KOPT-K1 (cell line): ENCODE results near the gene TNFRSF1A.

Source experiments
- H3K27ac ChIP-seq: fragments of 200-600 bp; sonication (generic); 2 replicates; pipeline ENCODE4 v1.5.1; 2016; ENCODE audit warnings: antibody characterized with exemption, mild to moderate bottlenecking, low read depth, low read length; ENCODE audit not compliant: poor library complexity, severe bottlenecking
- H3K36me3 ChIP-seq: fragments of 200-600 bp; sonication (generic); 2 replicates; pipeline ENCODE4 v1.5.1; 2017; ENCODE audit warnings: antibody characterized with exemption, mild to moderate bottlenecking, low read length, moderate library complexity; ENCODE audit not compliant: insufficient read depth
- H3K9me3 ChIP-seq: fragments of 200-600 bp; sonication (generic); 2 replicates; pipeline ENCODE4 v1.5.1; 2017; ENCODE audit warnings: antibody characterized with exemption, low read length, mild to moderate bottlenecking; ENCODE audit not compliant: insufficient read depth, poor library complexity, severe bottlenecking

Gene TNFRSF1A

DNA sequence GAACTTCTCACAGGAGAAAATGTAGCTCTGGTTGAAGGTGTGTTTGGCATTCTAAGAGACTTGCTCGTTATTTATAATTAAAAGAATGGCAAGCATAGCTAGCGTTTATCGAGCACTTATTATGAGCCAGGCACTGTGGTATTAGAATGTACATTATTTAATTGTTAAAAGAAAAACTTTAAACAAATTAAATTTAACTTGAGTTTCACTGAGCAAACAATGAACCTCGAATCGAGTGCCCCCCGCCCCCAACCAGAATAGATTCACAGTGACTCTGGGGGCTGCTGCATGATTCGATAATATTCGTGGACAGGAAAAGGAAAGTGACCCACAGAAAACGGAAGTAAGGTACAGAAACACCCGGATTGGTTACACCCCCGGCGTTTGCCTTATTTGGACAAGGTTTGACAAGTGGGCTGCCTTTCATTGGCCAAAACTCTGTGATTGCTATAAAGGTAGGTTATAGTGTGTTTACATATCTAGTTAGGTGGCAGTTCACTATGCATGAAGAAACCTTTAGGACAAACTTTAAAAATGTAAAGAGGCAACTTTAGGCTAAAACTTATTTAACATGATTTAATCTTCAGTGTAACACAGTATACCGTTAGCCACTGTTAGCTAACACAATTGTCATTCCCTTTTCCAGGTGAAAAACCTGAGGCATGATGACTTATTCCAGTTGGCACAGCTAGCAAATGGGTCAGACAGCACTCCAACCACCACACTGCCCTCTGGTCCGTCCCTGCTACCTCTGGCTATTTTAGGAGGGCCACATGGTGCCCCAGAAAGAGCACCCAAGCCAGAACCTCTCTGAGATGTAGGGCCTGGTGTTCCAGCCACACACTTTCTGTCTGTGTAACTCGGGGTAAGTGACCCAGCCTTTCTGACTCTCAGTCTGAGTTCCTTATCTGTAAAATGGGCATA, 26.4 kb upstream of the TNFRSF1A start:
- no peaks in the 10 kb centered on the region for H3K36me3 ChIP-seq
- no peaks in the 10 kb centered on the region for H3K9me3 ChIP-seq
- H3K27ac ChIP-seq = peak overlapping the region; percentile 20

DNA sequence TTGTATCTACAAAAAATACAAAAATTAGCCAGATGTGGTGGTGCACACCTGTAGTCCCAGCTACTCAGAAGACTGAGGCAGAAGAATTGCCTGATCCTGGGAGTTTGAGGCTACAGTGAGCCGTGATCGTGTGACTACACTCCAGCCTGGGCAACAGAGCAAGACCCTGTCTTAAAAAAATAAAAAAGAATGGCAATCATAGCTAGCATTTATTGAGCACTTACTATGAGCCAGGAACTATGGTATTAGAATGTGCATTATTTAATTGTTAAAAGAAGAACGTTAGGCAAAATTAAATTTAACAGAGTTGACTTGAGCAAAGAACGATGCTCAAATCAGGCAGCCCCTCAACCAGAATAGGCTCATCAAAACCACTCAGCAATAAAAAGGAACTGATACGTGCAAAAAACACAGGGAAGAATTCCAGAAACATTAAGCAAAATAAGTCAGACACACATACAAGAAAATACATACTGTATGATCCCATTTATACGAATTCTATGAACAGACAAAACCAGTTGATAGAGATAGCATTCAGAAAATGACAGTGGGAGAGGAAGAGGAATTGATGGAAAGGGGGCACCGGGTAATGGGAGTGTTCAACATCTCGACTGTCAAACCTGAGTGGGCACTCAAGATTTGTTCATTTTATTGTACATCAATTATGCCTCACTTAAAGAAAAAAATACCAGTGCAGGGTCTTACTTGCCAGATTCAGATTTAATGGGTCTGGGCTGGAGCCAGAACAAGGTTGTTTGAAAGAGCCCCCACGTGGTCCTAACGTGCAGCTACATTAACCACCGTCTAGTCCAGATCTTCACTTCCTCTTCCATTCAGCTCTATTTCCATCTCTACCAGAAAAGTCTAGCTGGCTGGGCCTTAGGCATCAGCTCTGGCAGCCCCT, 25.4 kb upstream of the TNFRSF1A start:
- Histone ChIP-seq H3K9me3 (no peaks in the 10 kb centered on the region), H3K27ac (peak overlapping the region; percentile 2), H3K36me3 (no peaks in the 10 kb centered on the region)

DNA sequence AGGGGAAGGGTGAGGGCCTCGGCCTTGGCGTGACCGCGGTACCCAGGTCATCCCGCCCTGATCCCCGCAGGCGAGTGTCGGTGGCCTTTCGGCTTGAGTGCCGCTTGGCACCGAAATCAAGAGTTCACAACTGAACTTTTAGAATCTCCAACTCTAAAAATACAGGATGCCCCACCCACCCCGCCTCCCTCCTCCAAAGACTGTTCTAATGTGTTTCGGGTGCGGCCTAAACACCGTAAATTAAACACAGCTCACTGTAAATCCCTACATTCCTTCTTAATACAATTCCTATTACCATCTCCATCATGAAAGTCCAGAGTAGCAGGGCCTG, 22.1 kb upstream of the TNFRSF1A start:
- no peaks in the 10 kb centered on the region for H3K9me3 ChIP-seq
- H3K36me3 ChIP-seq = no peaks in the 10 kb centered on the region
- no peak overlapping the region for H3K27ac ChIP-seq

DNA sequence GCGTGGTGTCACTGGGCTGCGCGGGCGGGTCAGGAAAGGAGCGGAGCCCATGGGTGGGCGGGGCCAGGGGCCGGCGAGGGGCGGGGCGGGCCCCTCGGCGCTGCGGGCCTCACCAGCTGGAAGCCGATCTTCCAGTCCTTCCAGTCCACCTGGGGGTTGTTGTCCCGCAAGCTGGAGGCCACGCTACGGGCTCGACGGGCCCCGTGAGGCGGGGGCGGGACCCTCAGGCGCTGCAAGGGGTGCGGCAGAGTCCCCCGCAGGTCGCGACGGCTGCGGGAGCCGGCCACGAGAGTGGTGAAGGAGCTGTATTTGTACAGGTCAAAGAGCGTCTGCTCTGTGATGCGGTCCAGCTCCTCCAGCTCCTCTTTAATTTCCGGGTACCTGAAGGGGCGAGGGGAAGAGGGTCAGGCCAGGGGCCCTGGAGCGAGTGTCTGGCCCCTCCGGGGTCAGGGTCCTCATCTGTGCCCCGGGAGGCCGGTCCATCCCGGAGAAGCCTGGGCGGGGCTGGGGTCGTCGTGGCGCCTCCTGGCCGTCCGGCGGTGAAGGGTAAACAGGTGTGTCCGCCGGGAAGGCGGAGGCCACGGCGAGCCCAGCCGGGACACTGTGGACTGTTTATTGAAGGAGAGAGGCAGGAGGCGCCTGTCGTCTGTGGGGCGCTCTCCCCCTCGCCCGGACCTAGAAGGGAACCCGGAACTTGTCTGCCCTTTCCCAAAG, 21.6 kb upstream of the TNFRSF1A start:
- H3K36me3 ChIP-seq = no peaks in the 10 kb centered on the region

DNA sequence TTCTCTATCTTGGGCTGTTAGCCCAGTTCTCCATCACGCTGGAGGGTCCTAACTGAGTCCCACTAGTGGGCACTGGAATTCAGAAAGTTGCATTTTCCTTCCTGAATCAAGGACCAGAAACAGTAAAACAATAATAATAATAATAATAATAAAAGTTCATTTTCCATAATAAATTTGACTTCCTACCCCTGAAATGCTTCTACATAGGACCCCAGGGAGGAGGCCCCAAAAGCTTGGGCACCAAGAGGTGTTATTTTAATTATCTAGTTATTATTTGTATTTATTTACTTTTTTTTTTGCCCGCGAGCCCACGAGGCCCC, 21.1 kb upstream of the TNFRSF1A start:
- Histone ChIP-seq H3K9me3 (no peaks in the 10 kb centered on the region), H3K36me3 (no peaks in the 10 kb centered on the region), H3K27ac (no peak overlapping the region)

More for the DNA sequence above, 21.6 kb upstream of the TNFRSF1A start:
- H3K27ac ChIP-seq = no peak overlapping the region
- no peaks in the 10 kb centered on the region for H3K9me3 ChIP-seq

DNA sequence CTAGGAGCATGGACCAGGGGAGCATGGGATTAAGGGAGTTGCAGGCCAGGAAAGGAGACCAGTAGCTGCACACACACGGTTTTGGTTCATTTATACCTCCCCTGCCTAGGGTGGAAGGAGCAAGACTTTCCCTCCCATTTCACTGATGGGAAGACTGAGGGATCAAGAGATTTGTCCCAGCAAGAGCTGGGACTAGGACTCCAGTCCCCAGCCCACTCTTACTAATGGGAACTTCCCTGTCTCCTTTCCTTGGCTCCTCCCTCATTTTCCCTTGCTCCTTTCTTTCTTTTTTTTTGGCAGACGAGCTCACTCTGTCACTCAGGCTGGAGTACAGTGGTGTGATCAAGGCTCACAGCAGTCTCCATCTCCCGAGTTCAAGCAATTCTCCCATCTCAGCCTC, 20.5 kb upstream of the TNFRSF1A start:
- no peaks in the 10 kb centered on the region for H3K9me3 ChIP-seq
- H3K36me3 ChIP-seq = no peaks in the 10 kb centered on the region
- H3K27ac ChIP-seq = no peak overlapping the region

DNA sequence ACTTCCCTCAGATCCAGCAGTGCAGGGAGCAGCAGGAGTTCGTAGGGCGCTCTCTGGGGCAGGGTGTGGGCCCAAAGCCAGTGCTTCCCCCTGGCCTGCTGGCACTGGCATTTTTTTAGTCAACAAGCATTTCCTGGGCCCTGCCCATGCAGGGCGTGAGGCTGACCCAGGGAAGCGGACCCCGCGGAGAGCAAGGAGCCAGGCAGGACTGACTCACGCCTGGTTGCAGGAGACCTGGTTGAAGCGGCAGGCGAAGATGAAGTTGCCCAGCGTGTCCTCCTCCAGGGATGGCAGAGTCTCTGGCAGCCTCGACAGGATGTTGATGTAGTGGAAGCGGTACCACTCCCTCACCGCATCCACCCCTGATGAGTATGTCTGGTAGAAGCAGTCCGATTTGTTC, 20.0 kb upstream of the TNFRSF1A start:
- H3K27ac ChIP-seq = no peak overlapping the region
- no peaks in the 10 kb centered on the region for H3K36me3 ChIP-seq
- no peaks in the 10 kb centered on the region for H3K9me3 ChIP-seq

DNA sequence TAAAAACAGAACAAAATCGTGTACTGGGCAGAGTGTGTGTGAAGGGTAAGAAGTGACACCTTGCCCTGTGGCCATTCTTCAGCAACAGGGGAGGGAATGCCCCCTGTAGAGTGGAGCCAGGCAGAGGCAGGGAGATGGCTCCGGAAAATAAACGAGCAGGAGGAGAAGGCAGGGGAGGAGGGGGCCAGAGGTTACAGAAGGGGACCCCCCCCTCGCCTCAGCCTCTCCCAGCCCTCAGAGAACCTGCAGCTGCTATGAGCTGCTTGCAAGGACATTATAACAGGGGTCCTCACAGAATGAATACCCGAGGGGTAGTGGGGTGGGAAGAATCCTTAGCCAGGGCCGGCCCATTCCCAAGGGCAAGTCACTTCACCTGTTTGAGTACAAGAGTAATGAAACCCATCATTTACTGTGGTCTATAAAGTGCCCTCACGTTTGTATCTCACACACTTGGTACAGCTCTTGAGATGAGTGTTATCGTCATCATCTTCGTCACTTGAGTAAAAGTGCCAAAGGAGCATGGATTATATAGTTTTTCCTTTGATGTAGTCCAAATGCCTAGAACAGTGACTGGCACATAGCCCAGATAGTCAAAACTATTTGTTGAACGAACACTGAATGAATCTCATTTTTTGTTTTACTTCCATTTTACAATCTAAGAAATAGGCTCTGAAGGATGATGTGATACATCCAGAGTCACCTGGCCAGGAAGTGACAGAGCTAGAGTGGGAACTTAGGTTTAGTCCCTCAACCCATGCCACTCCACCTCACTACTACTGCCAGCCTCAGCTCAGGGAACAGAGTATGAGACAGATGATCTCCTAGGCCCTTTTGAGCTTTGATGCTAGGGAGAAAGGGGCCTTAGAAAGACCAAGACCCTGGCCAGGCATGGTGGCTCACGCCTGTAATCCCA, 19.0 kb upstream of the TNFRSF1A start:
- no peaks in the 10 kb centered on the region for H3K36me3 ChIP-seq
- no peaks in the 10 kb centered on the region for H3K9me3 ChIP-seq
- no peak overlapping the region for H3K27ac ChIP-seq

DNA sequence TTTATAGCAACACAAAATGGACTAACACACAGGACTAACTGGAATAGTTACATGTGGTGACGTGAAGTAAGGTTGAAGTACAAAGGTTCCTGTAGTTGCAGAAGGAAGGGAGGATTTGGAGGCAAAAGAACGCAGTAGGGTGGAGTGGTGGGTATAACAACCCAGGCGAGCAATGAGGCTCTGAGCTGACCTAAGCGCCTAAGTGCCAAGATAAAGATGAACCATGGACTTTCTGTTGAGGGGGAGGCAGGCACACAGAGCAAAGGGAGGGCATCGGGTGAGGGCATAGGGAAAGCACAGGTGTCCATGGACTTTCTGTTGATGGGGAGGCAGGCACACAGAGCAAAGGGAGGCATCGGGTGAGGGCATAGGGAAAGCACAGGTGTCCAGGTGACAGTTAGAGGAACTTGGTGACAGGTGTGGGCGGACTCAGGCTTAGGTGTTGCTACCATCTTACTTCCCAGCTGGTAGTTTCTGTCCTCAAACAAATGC, 18.2 kb upstream of the TNFRSF1A start:
- no peaks in the 10 kb centered on the region for H3K36me3 ChIP-seq
- H3K9me3 ChIP-seq = no peaks in the 10 kb centered on the region
- H3K27ac ChIP-seq = no peak overlapping the region

DNA sequence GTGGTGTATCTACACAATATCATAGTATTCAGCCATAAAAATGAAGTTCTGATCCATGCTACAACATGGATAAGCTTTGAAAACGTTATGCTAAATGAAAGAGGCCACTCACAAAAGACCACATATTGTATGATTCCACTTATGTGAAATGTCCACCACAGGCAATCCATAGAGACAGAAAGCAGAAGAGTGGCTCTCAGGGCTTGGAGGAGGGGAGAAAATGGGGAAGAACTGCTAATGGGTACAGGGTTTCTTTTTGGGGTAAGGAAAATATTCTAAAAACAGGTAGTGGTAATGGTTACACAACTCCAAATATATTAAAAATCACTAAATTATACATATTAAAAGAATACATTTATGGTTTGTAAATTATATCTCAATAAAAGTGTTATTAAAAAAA, 17.0 kb upstream of the TNFRSF1A start:
- Histone ChIP-seq H3K36me3 (no peaks in the 10 kb centered on the region), H3K9me3 (no peaks in the 10 kb centered on the region), H3K27ac (no peak overlapping the region)

DNA sequence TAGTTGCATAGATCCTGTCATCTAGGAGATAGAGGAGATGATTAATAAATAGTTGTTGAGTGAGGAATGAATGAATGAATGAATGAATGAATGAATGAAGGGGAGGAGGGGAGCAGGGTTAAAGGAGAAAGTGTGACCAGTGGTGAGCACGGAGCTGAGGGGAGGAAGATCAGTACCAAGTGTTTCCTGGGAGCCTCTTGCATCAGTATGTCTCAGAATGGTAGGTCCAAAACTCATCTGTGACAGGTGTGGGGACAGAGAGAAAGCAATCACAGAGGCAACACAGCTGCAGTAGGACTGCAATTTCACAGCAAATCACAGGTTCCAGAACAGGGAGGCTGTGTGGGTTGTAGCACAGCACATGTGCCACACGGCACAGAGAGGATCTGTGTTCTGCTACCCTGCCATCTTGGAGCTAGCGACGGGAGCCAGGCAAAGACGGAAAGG, 14.5 kb upstream of the TNFRSF1A start:
- Histone ChIP-seq H3K9me3 (no peaks in the 10 kb centered on the region), H3K36me3 (no peaks in the 10 kb centered on the region), H3K27ac (no peak overlapping the region)

DNA sequence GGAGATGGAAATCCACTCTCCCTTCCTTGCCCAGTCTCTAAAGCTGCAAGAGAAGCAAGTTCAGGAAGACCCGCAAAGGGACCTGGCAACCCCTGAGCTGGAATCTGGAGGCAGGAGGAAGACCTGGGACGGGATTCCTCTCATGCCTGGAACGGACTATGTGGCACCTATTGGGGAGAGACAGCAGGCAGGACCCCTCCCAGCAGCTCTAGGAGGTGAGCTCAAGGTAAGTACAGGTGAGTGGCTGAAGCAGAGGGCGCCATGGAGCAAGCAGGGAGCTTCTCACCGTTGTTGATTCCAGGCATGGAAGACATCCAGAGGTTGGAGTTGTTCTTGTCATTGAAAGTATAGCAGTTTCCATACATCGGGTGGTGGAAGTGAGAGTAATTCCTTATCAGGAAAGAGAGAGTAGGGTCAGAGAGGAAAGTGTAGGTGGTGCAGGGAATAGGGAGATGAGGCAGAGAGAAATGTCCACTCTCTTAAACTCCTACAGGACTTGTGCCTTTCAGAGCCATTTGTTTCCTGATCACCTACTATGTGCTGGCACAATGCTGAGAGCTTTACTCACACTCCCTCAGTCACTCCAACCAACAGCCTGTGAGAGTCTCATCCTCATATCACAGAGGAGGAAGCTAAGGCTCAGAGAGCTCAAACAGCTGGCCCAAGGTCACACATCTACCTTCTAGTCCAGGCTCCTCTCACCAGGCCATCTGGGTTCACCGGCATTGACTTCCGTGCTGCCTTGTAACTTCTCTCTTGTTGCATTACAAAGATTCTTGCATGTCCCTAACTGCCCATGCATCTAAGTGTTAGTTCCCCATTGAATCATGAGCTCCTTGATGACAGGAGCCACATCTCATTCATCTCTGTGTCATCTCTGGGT, 13.9 kb upstream of the TNFRSF1A start:
- Histone ChIP-seq H3K9me3 (no peaks in the 10 kb centered on the region), H3K36me3 (no peaks in the 10 kb centered on the region), H3K27ac (no peak overlapping the region)

DNA sequence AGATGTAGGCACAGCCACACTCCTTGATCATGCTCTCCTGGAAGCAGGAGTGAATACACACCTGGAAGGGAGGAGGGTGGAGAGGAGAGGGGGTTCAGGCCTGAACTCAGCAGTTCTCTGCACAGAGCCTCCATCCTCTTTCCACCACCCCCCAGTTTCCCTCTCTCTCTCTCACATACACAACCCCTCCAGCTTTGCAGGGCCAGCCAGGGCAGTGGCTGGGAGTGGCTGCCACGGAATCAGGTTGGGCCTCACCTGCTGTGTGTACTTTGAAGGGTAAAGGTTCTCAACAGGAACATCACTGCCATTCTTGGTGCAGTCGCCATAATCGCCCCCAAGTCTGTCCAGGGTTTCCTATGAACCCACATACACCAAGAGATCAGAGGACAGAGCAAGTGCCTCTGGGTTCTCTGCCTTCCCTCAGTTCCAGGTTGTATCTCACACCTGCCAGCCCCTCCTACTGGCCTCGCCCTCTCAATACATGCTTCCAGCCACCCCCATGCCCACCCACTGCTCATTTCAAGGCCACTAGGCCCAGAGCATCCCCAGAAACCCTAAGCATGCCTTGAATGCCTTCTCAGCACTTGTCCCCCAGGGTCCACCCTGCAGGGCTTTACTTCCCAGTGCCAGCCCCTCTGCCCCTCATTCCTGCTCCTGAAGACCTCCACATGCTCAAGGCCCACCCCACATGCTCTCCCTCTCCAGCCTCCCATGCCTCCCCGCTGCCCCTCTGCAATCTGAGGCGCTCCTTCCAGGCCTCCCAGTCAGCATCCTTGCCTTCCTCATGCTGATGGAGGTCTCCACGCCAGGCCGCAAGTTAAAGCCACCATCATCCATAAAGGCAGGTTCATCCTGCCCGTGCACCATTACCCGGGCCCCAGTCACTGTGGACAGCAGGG, 12.9 kb upstream of the TNFRSF1A start:
- no peak overlapping the region for H3K27ac ChIP-seq
- H3K9me3 ChIP-seq = no peaks in the 10 kb centered on the region
- no peaks in the 10 kb centered on the region for H3K36me3 ChIP-seq
